Neural progenitor cell (in vitro differentiated cells): ENCODE results near the gene TVP23A.

ENCODE experiments used
- EZH2 ChIP-seq: fragments of 200-600 bp; sonication (generic); IDR thresholded peaks from 2 replicates; pipeline ENCODE4 v1.6.1; 2017; ENCODE audit warnings: antibody characterized with exemption, mild to moderate bottlenecking, moderate library complexity
- EZH2phosphoT487 ChIP-seq: fragments of 200-600 bp; sonication (generic); IDR thresholded peaks from 2 replicates; pipeline ENCODE4 v1.6.1; 2017; ENCODE audit warnings: antibody characterized with exemption
- TF ChIP-seq, protein P1 (sequence below): fragments of 200-600 bp; sonication (generic); IDR thresholded peaks from 2 replicates; pipeline ENCODE4 v1.5.1; 2017; ENCODE audit warnings: antibody characterized with exemption, mild to moderate bottlenecking

DNA sequence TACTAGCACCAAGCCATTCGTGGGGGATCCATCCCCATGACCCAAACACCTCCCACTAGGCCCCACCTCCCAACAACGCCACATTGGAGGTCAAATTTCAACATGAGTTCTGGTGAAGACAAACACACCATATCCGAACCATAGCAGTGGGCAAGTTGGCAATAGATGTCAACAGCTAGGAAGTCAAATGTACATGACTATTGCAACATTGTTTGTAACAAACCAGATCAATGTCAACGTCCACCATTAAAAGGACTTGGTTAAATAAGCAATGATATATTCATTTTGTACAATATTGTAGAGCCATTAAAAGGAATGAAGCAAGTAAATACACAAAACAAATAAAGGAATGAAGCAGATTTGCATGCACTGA, 31.9 kb upstream of the TVP23A start:
- TF ChIP-seq EZH2 (no peak), EZH2phosphoT487 (no peak)
- TF ChIP-seq, protein P1, sequence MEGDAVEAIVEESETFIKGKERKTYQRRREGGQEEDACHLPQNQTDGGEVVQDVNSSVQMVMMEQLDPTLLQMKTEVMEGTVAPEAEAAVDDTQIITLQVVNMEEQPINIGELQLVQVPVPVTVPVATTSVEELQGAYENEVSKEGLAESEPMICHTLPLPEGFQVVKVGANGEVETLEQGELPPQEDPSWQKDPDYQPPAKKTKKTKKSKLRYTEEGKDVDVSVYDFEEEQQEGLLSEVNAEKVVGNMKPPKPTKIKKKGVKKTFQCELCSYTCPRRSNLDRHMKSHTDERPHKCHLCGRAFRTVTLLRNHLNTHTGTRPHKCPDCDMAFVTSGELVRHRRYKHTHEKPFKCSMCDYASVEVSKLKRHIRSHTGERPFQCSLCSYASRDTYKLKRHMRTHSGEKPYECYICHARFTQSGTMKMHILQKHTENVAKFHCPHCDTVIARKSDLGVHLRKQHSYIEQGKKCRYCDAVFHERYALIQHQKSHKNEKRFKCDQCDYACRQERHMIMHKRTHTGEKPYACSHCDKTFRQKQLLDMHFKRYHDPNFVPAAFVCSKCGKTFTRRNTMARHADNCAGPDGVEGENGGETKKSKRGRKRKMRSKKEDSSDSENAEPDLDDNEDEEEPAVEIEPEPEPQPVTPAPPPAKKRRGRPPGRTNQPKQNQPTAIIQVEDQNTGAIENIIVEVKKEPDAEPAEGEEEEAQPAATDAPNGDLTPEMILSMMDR: no peak
